ENCODE results near the gene C4A. TPM values are rescaled to one million over a fixed set of nuclear protein-coding genes. Genes with fewer than 3 reads are reported as not detected.

The C4A gene
- total RNA-seq, 1 donor from 2014 or later = 8.6 TPM

Small RNA genes within 50 kb of the gene (small RNA-seq; reads per million reads assigned to genes)
- gene AL645922.1 = not detected

Other genes with a start within 250 kb of the C4A start
- gene CLIC1, start 245.5 kb upstream of the C4A start, total RNA-seq = 35.2 TPM
- 4.2 TPM for gene MSH5, start 242.1 kb upstream of the C4A start, total RNA-seq
- 0.31 TPM for gene SAPCD1, start 219.4 kb upstream of the C4A start, total RNA-seq
- gene VWA7, start 204.7 kb upstream of the C4A start, total RNA-seq = 0.31 TPM
- 25.6 TPM for gene VARS1, start 186.3 kb upstream of the C4A start, total RNA-seq
- 22.9 TPM for gene LSM2, start 175.1 kb upstream of the C4A start, total RNA-seq
- gene HSPA1L, start 166.8 kb upstream of the C4A start, total RNA-seq = 4.4 TPM
- gene HSPA1A, start 166.5 kb upstream of the C4A start, total RNA-seq = 117 TPM
- 121 TPM for gene HSPA1B, start 154.3 kb upstream of the C4A start, total RNA-seq
- gene NEU1, start 119.2 kb upstream of the C4A start, total RNA-seq = 20.3 TPM
- gene SLC44A4, start 103.1 kb upstream of the C4A start, total RNA-seq = not detected
- 83.9 TPM for gene EHMT2, start 84.4 kb upstream of the C4A start, total RNA-seq
- 25.6 TPM for gene ZBTB12, start 80.0 kb upstream of the C4A start, total RNA-seq
- 4.7 TPM for gene C2, start 54.3 kb upstream of the C4A start, total RNA-seq
- 0.62 TPM for gene CFB, start 36.0 kb upstream of the C4A start, total RNA-seq
- gene NELFE, start 23.1 kb upstream of the C4A start, total RNA-seq = 37.4 TPM
- 27.6 TPM for gene SKIC2, start 22.9 kb upstream of the C4A start, total RNA-seq
- 6.9 TPM for gene DXO, start 9.9 kb upstream of the C4A start, total RNA-seq
- 9.2 TPM for gene C4B, start 32.7 kb downstream of the C4A start, total RNA-seq
- gene CYP21A2, start 56.4 kb downstream of the C4A start, total RNA-seq = not detected
- 2.5 TPM for gene TNXB, start 127.3 kb downstream of the C4A start, total RNA-seq
- gene ATF6B, start 146.2 kb downstream of the C4A start, total RNA-seq = 15.4 TPM
- 3.3 TPM for gene FKBPL, start 148.2 kb downstream of the C4A start, total RNA-seq
- 0.78 TPM for gene PRRT1, start 169.9 kb downstream of the C4A start, total RNA-seq
- 15.1 TPM for gene PPT2, start 172.1 kb downstream of the C4A start, total RNA-seq
- gene EGFL8, start 182.5 kb downstream of the C4A start, total RNA-seq = 7.5 TPM
- 13.6 TPM for gene AGPAT1, start 194.0 kb downstream of the C4A start, total RNA-seq
- 71.7 TPM for gene RNF5, start 196.3 kb downstream of the C4A start, total RNA-seq
- 0.78 TPM for gene AGER, start 202.2 kb downstream of the C4A start, total RNA-seq
- gene PBX2, start 208.1 kb downstream of the C4A start, total RNA-seq = 18.1 TPM
- 0.78 TPM for gene GPSM3, start 210.6 kb downstream of the C4A start, total RNA-seq
- 5.0 TPM for gene NOTCH4, start 242.0 kb downstream of the C4A start, total RNA-seq

Data from occipital lobe (tissue), 2 donors.